ENCODE data around the gene XRCC5. TPM values are rescaled to one million over a fixed set of nuclear protein-coding genes. Genes with fewer than 3 reads are reported as not detected.

The XRCC5 gene
- total RNA-seq, 1 experiment from 2014 or later, result 322 TPM

GRCh38 chr2:216086207-216086893 is 22.8 kb upstream of the XRCC5 start:
- in situ Hi-C loops (cut with HindIII; ENCODE audit: low pct_unique_long_range_greater_than_20kb, low sequenced_read_pairs), result no loop called here

GRCh38 chr2:216090369-216090786 is 18.8 kb upstream of the XRCC5 start:
- POLR2A ChIA-PET, result no interaction called here

More at GRCh38 chr2:216086207-216086893, 22.8 kb upstream of the XRCC5 start:
- TF ChIP-seq SIN3A (IDR thresholded peaks at IDR 0.05; ENCODE audit: borderline replicate concordance, insufficient read depth, low read depth, low read length), result no peak
- no peak for TF ChIP-seq POLR2AphosphoS5 (IDR thresholded peaks at IDR 0.05; ENCODE audit: low read depth, low read length)
- no peak for TF ChIP-seq REST (IDR thresholded peaks at IDR 0.05; ENCODE audit: insufficient read depth in 1 of 2, low read depth in 2 of 2, low read length in 1 of 2)
- TF ChIP-seq TCF7L2 (IDR thresholded peaks at IDR 0.05; ENCODE audit: low read depth, low read length), result no peak
- TF ChIP-seq CTCF (IDR thresholded peaks at IDR 0.05), result no peak
- no peak for DNase-seq (ENCODE audit: low read depth, low spot score)
- intact Hi-C loops (cut with micrococcal nuclease; ENCODE audit: unreplicated experiment), result no loop called here
- H3K4me1 ChIP-seq (ENCODE audit: control insufficient read depth, insufficient read depth, low read length), result peaks cover 7% of the 10 kb centered on the region; the same call in 1 of the 2 replicates
- ATAC-seq, result no peak
- H3K4me3 ChIP-seq (ENCODE audit: low read depth in 2 of 2, low read length in 2 of 2), result no peak overlapping the region
- BruUV-seq (replicated peaks), result no TSS peak
- ChIA-PET CTCF (no interaction called here), POLR2A (no interaction called here)
- H3K9me3 ChIP-seq (ENCODE audit: control insufficient read depth, insufficient read depth, low read depth, low read length), result no peaks in the 10 kb centered on the region
- no peaks in the 10 kb centered on the region for H3K27me3 ChIP-seq (ENCODE audit: control insufficient read depth, insufficient read depth, low read length)
- no peaks in the 10 kb centered on the region for H3K36me3 ChIP-seq (ENCODE audit: control insufficient read depth, insufficient read depth, low read length)
- H3K27ac ChIP-seq (ENCODE audit: low read length), result no peak overlapping the region

More at GRCh38 chr2:216090369-216090786, 18.8 kb upstream of the XRCC5 start:
- Histone ChIP-seq H3K27me3 (ENCODE audit: control insufficient read depth, insufficient read depth, low read length) (no peaks in the 10 kb centered on the region), H3K4me1 (ENCODE audit: control insufficient read depth, insufficient read depth, low read length) (no peaks in the 10 kb centered on the region), H3K4me3 (ENCODE audit: low read depth in 2 of 2, low read length in 2 of 2) (no peak overlapping the region), H3K9me3 (ENCODE audit: control insufficient read depth, insufficient read depth, low read depth, low read length) (no peaks in the 10 kb centered on the region), H3K36me3 (ENCODE audit: control insufficient read depth, insufficient read depth, low read length) (no peaks in the 10 kb centered on the region), H3K27ac (ENCODE audit: low read length) (no peak overlapping the region)
- DNase-seq (ENCODE audit: low read depth, low spot score) (no peak), ATAC-seq (no peak)
- TF ChIP-seq SIN3A (IDR thresholded peaks at IDR 0.05; ENCODE audit: borderline replicate concordance, insufficient read depth, low read depth, low read length), result no peak
- no peak for TF ChIP-seq REST (IDR thresholded peaks at IDR 0.05; ENCODE audit: insufficient read depth in 1 of 2, low read depth in 2 of 2, low read length in 1 of 2)
- no peak for TF ChIP-seq POLR2AphosphoS5 (IDR thresholded peaks at IDR 0.05; ENCODE audit: low read depth, low read length)
- in situ Hi-C loops (cut with HindIII; ENCODE audit: low pct_unique_long_range_greater_than_20kb, low sequenced_read_pairs) (no loop called here), intact Hi-C loops (cut with micrococcal nuclease; ENCODE audit: unreplicated experiment) (no loop called here)
- CTCF ChIA-PET, result no interaction called here
- no TSS peak for BruUV-seq (replicated peaks)
